HG03565 (cell line): ENCODE data around the gene IL4R.
"Not testable (repeated sequence)": the region's sequence is repeated elsewhere in the genome, so short reads cannot be mapped to it uniquely, and the experiment has no call there.

Source experiments
- ATAC-seq: cut with Tn5 transposase; IDR thresholded peaks from one replicate; pipeline ENCODE4 v1.9.1; 2021; ENCODE audit warnings: mild to moderate bottlenecking, moderate library complexity; ENCODE audit not compliant: unreplicated experiment

Gene IL4R

GRCh38 chr16:27377666-27378485, 64.1 kb downstream of the IL4R start:
- ATAC-seq, result no peak

GRCh38 chr16:27378871-27379481, 65.2 kb downstream of the IL4R start:
- no peak for ATAC-seq

GRCh38 chr16:27379919-27380318, 66.1 kb downstream of the IL4R start:
- no peak for ATAC-seq

GRCh38 chr16:27381236-27381635, 67.5 kb downstream of the IL4R start:
- no peak for ATAC-seq

GRCh38 chr16:27381974-27382855, 68.4 kb downstream of the IL4R start:
- ATAC-seq, result no peak

- no peak for ATAC-seq
These were observed 69.9 kb downstream of the IL4R start for GRCh38 chr16:27383556-27384243.

- no peak for ATAC-seq
These were observed 70.7 kb downstream of the IL4R start for GRCh38 chr16:27384425-27384824.

- ATAC-seq, result no peak
These were observed 71.6 kb downstream of the IL4R start for GRCh38 chr16:27385398-27385797.

GRCh38 chr16:27386674-27387073, 72.9 kb downstream of the IL4R start:
- no peak for ATAC-seq

- peak; percentile 89 for ATAC-seq
These were observed 74.0 kb downstream of the IL4R start for GRCh38 chr16:27387724-27388123.

- ATAC-seq, result peak; percentile 37
These were observed 75.6 kb downstream of the IL4R start for GRCh38 chr16:27389272-27389961.

- ATAC-seq, result no peak
These were observed 76.4 kb downstream of the IL4R start for GRCh38 chr16:27390151-27390550.

- no peak for ATAC-seq
These were observed 78.9 kb downstream of the IL4R start for GRCh38 chr16:27392671-27393070.

GRCh38 chr16:27394516-27394915, 80.7 kb downstream of the IL4R start:
- ATAC-seq, result no peak

GRCh38 chr16:27398341-27398893, 84.6 kb downstream of the IL4R start:
- not testable (repeated sequence) for ATAC-seq

- no peak for ATAC-seq
These were observed 85.4 kb downstream of the IL4R start for GRCh38 chr16:27398894-27399853.

- no peak for ATAC-seq
These were observed 86.2 kb downstream of the IL4R start for GRCh38 chr16:27399969-27400368.

GRCh38 chr16:27400751-27401620, 87.2 kb downstream of the IL4R start:
- ATAC-seq, result no peak
